ENCODE data around the gene MRPS21. TPM values are rescaled to one million over a fixed set of nuclear protein-coding genes. Genes with fewer than 3 reads are reported as not detected.

Gene MRPS21
- total and polyA plus RNA-seq, 9 of the 15 experiments (the other 6 are each of a cell fraction or from before 2014, with no cell fraction given), result 119 to 407 (median 149) TPM

DNA sequence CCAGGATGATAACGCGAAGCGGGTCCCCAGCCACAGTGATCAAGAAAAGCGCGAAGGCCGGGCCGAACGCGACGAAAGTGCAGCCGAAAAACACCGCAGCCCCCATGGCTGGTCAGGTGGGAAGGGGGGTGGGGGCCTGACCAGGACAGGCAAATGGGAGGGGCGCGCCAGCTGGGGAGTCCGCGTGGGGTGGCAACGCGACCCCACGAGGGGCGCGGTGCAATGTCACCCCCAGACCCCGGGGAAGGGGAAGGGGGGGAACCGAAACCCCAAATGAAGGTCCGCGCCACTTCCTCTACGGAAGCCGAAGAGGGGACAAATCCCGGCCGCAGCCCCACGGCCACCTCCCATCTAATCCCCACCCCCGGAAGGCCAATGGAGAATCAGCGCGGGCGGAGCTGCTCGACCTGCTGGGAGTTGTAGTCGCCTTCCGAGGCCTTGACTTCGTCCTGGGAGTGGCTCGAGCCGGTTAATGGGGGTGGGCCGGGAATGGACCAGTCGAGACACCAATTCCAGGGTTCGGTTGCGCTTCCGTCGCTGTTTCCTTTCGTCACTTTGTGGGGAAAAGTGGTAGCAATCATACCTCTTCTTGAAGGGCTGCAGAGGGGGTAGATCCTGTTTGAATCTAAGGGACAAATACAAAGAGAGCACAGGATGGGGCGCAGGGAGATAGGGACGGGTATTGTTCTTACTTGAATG is 24.8 kb upstream of the MRPS21 start, which contains the start of gene APH1A (continued):
- TF ChIP-seq, protein P1, sequence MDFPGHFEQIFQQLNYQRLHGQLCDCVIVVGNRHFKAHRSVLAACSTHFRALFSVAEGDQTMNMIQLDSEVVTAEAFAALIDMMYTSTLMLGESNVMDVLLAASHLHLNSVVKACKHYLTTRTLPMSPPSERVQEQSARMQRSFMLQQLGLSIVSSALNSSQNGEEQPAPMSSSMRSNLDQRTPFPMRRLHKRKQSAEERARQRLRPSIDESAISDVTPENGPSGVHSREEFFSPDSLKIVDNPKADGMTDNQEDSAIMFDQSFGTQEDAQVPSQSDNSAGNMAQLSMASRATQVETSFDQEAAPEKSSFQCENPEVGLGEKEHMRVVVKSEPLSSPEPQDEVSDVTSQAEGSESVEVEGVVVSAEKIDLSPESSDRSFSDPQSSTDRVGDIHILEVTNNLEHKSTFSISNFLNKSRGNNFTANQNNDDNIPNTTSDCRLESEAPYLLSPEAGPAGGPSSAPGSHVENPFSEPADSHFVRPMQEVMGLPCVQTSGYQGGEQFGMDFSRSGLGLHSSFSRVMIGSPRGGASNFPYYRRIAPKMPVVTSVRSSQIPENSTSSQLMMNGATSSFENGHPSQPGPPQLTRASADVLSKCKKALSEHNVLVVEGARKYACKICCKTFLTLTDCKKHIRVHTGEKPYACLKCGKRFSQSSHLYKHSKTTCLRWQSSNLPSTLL (IDR thresholded peaks at IDR 0.05), result no peak
- no peak for TF ChIP-seq STAG1 (CRISPR knock-in tag; IDR thresholded peaks at IDR 0.05; ENCODE audit: borderline replicate concordance)
- TF ChIP-seq ZNF3 (CRISPR knock-in tag; IDR thresholded peaks at IDR 0.05), result no peak
- TF ChIP-seq, protein P2, sequence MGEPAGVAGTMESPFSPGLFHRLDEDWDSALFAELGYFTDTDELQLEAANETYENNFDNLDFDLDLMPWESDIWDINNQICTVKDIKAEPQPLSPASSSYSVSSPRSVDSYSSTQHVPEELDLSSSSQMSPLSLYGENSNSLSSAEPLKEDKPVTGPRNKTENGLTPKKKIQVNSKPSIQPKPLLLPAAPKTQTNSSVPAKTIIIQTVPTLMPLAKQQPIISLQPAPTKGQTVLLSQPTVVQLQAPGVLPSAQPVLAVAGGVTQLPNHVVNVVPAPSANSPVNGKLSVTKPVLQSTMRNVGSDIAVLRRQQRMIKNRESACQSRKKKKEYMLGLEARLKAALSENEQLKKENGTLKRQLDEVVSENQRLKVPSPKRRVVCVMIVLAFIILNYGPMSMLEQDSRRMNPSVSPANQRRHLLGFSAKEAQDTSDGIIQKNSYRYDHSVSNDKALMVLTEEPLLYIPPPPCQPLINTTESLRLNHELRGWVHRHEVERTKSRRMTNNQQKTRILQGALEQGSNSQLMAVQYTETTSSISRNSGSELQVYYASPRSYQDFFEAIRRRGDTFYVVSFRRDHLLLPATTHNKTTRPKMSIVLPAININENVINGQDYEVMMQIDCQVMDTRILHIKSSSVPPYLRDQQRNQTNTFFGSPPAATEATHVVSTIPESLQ (CRISPR knock-in tag; IDR thresholded peaks at IDR 0.05), result no peak
- TF ChIP-seq, protein P3, sequence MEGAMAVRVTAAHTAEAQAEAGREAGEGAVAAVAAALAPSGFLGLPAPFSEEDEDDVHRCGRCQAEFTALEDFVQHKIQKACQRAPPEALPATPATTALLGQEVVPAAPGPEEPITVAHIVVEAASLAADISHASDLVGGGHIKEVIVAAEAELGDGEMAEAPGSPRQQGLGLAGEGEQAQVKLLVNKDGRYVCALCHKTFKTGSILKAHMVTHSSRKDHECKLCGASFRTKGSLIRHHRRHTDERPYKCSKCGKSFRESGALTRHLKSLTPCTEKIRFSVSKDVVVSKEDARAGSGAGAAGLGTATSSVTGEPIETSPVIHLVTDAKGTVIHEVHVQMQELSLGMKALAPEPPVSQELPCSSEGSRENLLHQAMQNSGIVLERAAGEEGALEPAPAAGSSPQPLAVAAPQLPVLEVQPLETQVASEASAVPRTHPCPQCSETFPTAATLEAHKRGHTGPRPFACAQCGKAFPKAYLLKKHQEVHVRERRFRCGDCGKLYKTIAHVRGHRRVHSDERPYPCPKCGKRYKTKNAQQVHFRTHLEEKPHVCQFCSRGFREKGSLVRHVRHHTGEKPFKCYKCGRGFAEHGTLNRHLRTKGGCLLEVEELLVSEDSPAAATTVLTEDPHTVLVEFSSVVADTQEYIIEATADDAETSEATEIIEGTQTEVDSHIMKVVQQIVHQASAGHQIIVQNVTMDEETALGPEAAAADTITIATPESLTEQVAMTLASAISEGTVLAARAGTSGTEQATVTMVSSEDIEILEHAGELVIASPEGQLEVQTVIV (CRISPR knock-in tag; IDR thresholded peaks at IDR 0.05; ENCODE audit: borderline replicate concordance), result no peak
- TF ChIP-seq TBP (optimal IDR thresholded peaks at IDR 0.05; ENCODE audit: low read depth, low read length), result peak; percentile 62
- TF ChIP-seq, protein P4, sequence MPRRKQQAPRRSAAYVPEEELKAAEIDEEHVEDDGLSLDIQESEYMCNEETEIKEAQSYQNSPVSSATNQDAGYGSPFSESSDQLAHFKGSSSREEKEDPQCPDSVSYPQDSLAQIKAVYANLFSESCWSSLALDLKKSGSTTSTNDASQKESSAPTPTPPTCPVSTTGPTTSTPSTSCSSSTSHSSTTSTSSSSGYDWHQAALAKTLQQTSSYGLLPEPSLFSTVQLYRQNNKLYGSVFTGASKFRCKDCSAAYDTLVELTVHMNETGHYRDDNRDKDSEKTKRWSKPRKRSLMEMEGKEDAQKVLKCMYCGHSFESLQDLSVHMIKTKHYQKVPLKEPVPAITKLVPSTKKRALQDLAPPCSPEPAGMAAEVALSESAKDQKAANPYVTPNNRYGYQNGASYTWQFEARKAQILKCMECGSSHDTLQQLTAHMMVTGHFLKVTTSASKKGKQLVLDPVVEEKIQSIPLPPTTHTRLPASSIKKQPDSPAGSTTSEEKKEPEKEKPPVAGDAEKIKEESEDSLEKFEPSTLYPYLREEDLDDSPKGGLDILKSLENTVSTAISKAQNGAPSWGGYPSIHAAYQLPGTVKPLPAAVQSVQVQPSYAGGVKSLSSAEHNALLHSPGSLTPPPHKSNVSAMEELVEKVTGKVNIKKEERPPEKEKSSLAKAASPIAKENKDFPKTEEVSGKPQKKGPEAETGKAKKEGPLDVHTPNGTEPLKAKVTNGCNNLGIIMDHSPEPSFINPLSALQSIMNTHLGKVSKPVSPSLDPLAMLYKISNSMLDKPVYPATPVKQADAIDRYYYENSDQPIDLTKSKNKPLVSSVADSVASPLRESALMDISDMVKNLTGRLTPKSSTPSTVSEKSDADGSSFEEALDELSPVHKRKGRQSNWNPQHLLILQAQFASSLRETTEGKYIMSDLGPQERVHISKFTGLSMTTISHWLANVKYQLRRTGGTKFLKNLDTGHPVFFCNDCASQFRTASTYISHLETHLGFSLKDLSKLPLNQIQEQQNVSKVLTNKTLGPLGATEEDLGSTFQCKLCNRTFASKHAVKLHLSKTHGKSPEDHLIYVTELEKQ (CRISPR knock-in tag; IDR thresholded peaks at IDR 0.05), result no peak
- 0 out of 2 replicates have a peak, but pooled peaks have one; percentile 47 for TF ChIP-seq HDAC2 (IDR thresholded peaks at IDR 0.05)
- no peak for TF ChIP-seq TCF7L2 (IDR thresholded peaks at IDR 0.05; ENCODE audit: low read depth, low read length)

All from K562 (cell line).